ENCODE data around the gene MBP.

Gene MBP

GRCh38 chr18:77057006-77057395 is 75.6 kb downstream of the MBP start:
- no peaks in the 10 kb centered on the region for H3K9me3 ChIP-seq
- peaks cover 40% of the 10 kb centered on the region for H3K36me3 ChIP-seq
- H3K27me3 ChIP-seq = no peaks in the 10 kb centered on the region
- H3K4me1 ChIP-seq (ENCODE audit: control insufficient read depth in 1 of 2, insufficient read depth in 1 of 2, low read depth in 1 of 2, low read length in 1 of 2) = peaks cover 88 to 92% of the 10 kb centered on the region in 2 experiments
- peak overlapping the region; percentile 58 to 67 for H3K4me3 ChIP-seq (ENCODE audit: low read depth in 1 of 2, low read length in 1 of 2)
- H3K27ac ChIP-seq = peak overlapping the region; percentile 99
- TF ChIP-seq CTCF (IDR thresholded peaks at IDR 0.05) = no peak

GRCh38 chr18:77056344-77057005 is 76.1 kb downstream of the MBP start:
- H3K4me1 ChIP-seq (ENCODE audit: control insufficient read depth in 1 of 2, insufficient read depth in 1 of 2, low read depth in 1 of 2, low read length in 1 of 2) = peaks cover 86 to 91% of the 10 kb centered on the region in 2 experiments
- no peaks in the 10 kb centered on the region for H3K9me3 ChIP-seq
- peak overlapping the region; percentile 99 for H3K27ac ChIP-seq
- H3K27me3 ChIP-seq = no peaks in the 10 kb centered on the region
- H3K4me3 ChIP-seq (ENCODE audit: low read depth in 1 of 2, low read length in 1 of 2) = peak overlapping the region; percentile 58 to 67
- no peak for TF ChIP-seq CTCF (IDR thresholded peaks at IDR 0.05)
- H3K36me3 ChIP-seq = peaks cover 40% of the 10 kb centered on the region

- Histone ChIP-seq H3K4me1 (ENCODE audit: control insufficient read depth in 1 of 2, insufficient read depth in 1 of 2, low read depth in 1 of 2, low read length in 1 of 2) (peaks cover 78 to 83% of the 10 kb centered on the region in 2 experiments), H3K27ac (peak overlapping the region; percentile 99), H3K4me3 (ENCODE audit: low read depth in 1 of 2, low read length in 1 of 2) (peak overlapping the region; percentile 58 to 67), H3K9me3 (no peaks in the 10 kb centered on the region), H3K36me3 (peaks cover 40% of the 10 kb centered on the region), H3K27me3 (no peaks in the 10 kb centered on the region)
- TF ChIP-seq CTCF (IDR thresholded peaks at IDR 0.05) = peak; percentile 25
These were observed 76.9 kb downstream of the MBP start for GRCh38 chr18:77055429-77056300.

GRCh38 chr18:77054606-77055428 is 77.8 kb downstream of the MBP start:
- Histone ChIP-seq H3K36me3 (peaks cover 42% of the 10 kb centered on the region), H3K9me3 (no peaks in the 10 kb centered on the region), H3K4me1 (ENCODE audit: control insufficient read depth in 1 of 2, insufficient read depth in 1 of 2, low read depth in 1 of 2, low read length in 1 of 2) (peaks cover 70 to 75% of the 10 kb centered on the region in 2 experiments), H3K27ac (peak overlapping the region; percentile 99), H3K27me3 (no peaks in the 10 kb centered on the region), H3K4me3 (ENCODE audit: low read depth in 1 of 2, low read length in 1 of 2) (peak overlapping the region; percentile 58 to 67)
- peak; percentile 86 for TF ChIP-seq CTCF (IDR thresholded peaks at IDR 0.05)

GRCh38 chr18:77054288-77054605 is 78.3 kb downstream of the MBP start:
- Histone ChIP-seq H3K9me3 (no peaks in the 10 kb centered on the region), H3K4me3 (ENCODE audit: low read depth in 1 of 2, low read length in 1 of 2) (peak overlapping the region; percentile 58 to 67), H3K27me3 (no peaks in the 10 kb centered on the region), H3K36me3 (peaks cover 42% of the 10 kb centered on the region), H3K4me1 (ENCODE audit: control insufficient read depth in 1 of 2, insufficient read depth in 1 of 2, low read depth in 1 of 2, low read length in 1 of 2) (peaks cover 66 to 70% of the 10 kb centered on the region in 2 experiments), H3K27ac (peak overlapping the region; percentile 99)
- no peak for TF ChIP-seq CTCF (IDR thresholded peaks at IDR 0.05)

Data from neutrophil (primary cell).